GM23338 (cell line): ENCODE measurements around the gene ERRFI1.

Experiments
- CTCF ChIP-seq, 2 experiments: fragments of 200-600 bp in 1 of 2; sonication (generic) in 1 of 2; conservative IDR thresholded peaks; 2 replicates each; pipeline versions ENCODE4 v1.5.1 to v1.6.1; 2016 to 2017; ENCODE audit warnings: antibody characterized with exemption in 2 of 2, low read depth in 2 of 2, mild to moderate bottlenecking in 2 of 2, moderate library complexity in 1 of 2
- EZH2 ChIP-seq: fragments of 200-600 bp; sonication (generic); IDR thresholded peaks from one replicate; pipeline ENCODE4 v1.8.0; 2017; ENCODE audit warnings: antibody characterized with exemption, mild to moderate bottlenecking, low read depth; ENCODE audit not compliant: unreplicated experiment
- EZH2phosphoT487 ChIP-seq: fragments of 200-600 bp; sonication (generic); IDR thresholded peaks from one replicate; pipeline ENCODE4 v1.8.1; 2018; ENCODE audit warnings: antibody characterized with exemption; ENCODE audit not compliant: unreplicated experiment
- POLR2AphosphoS5 ChIP-seq: IDR thresholded peaks from 2 replicates; pipeline ENCODE4 v1.6.1; 2016; ENCODE audit warnings: antibody characterized with exemption, low read depth
- REST ChIP-seq: IDR thresholded peaks from one replicate; pipeline ENCODE4 v1.6.1; 2018; ENCODE audit warnings: antibody characterized with exemption; ENCODE audit not compliant: unreplicated experiment
- ZNF114 ChIP-seq: fragments of 250-450 bp; sonication (Bioruptor Pico); IDR thresholded peaks from 2 replicates; pipeline ENCODE4 v1.5.0; 2020; ENCODE audit warnings: mild to moderate bottlenecking, moderate library complexity

GRCh38 chr1:8018492-8019228 is 7.4 kb downstream of the ERRFI1 start:
- TF ChIP-seq CTCF (conservative IDR thresholded peaks at IDR 0.05; ENCODE audit: low read depth in 2 of 2), result no peak
- no peak for TF ChIP-seq EZH2
- no peak for TF ChIP-seq POLR2AphosphoS5
- no peak for TF ChIP-seq EZH2phosphoT487
- no peak for TF ChIP-seq REST
- no peak for TF ChIP-seq ZNF114 (CRISPR knock-in tag)
